COR-L47 (cell line): ENCODE data around the gene MAD1L1.
"Not testable (repeated sequence)": the region's sequence is repeated elsewhere in the genome, so short reads cannot be mapped to it uniquely, and the experiment has no call there.

Experiments used
- DNase-seq: peaks from one replicate; lab custom pipeline; 2025; lab: John Stamatoyannopoulos, UW

The MAD1L1 gene

DNA sequence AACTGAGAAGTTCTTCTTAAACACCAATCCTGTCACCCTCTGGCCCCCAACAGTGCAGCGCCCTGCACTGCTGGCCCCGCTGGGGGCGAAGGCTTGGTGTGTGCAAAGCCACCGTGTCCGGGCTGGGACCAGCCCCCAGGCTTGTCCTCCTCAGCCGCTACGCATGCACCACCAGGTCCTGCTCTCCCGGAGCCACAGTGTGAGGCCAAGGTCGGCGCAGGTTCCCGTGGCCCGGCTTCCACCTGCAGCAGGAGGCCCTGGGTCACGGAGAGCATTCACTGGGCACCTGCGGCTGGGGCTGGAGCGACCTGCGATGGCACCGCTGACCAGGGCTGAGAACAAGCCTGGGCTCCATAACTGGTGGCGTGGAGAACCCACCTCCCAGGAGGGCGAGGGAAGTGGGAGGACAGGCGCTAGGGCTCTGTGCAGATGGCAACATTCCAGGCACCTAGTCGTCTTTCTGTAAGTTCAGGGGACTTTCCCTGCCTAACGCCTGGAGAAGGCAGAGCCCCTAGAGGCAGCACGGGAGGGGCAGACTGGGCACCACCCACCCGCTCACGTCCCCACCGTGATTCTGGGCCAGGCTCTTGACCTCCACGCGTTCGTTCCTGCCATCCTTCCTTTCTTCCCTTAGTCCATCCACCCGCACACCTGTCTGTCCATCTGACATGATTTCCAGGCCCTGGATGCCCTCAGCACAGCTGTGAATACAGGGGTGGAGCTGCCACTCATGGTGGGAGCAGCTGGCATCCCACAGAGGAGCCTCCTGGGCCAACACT, 291.1 kb downstream of the MAD1L1 start:
- no peak for DNase-seq

DNA sequence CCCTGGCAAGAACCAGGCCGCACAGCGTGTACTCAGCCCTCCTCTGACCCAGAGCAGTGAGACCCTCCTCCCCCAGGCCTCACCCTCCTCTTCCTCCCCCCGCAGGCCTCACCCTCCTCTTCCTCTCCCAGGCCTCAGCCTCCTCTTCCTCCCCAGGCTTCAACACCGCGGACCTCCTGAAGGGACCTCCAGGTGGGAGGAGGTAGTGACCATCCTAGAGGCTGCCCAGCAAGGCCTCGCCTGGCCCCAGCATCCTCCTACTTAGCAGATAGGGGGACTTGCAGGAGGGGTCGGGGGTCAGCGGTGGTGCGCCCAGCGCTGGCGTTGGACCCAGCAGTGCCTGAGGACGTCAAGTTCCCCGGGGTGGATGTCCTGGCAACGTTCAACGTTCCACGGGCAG, 291.9 kb downstream of the MAD1L1 start:
- no peak for DNase-seq

GRCh38 chr7:1940402-1940786, 292.4 kb downstream of the MAD1L1 start:
- DNase-seq = no peak

GRCh38 chr7:1939434-1940401, 293.0 kb downstream of the MAD1L1 start:
- DNase-seq = no peak

DNA sequence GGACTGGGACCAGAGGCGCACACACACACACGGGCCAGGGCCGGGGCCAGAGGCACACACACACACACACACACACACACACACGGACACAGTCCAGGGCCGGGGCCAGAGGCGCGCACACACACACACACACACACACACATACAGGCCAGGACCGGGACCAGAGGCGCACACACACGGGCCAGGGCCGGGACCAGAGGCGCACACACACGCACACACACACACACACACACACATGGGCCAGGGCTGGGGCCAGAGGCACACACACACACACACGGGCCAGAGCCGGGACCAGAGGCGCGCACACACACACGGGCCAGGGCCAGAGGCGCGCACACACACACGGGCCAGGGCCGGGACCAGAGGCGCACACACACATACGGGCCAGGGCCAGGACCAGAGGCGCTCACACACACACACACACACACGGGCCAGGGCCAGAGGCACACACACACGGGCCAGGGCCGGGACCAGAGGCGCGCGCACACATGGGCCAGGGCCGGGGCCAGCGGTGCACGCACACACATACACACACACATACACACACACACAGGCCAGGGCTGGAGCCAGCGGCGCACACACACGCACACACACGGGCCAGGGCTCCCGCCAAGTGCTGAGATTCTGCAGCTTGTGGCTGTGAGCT, 293.8 kb downstream of the MAD1L1 start:
- DNase-seq = no peak

- no peak for DNase-seq
Measured at GRCh38 chr7:1937252-1937605, 295.5 kb downstream of the MAD1L1 start.

DNA sequence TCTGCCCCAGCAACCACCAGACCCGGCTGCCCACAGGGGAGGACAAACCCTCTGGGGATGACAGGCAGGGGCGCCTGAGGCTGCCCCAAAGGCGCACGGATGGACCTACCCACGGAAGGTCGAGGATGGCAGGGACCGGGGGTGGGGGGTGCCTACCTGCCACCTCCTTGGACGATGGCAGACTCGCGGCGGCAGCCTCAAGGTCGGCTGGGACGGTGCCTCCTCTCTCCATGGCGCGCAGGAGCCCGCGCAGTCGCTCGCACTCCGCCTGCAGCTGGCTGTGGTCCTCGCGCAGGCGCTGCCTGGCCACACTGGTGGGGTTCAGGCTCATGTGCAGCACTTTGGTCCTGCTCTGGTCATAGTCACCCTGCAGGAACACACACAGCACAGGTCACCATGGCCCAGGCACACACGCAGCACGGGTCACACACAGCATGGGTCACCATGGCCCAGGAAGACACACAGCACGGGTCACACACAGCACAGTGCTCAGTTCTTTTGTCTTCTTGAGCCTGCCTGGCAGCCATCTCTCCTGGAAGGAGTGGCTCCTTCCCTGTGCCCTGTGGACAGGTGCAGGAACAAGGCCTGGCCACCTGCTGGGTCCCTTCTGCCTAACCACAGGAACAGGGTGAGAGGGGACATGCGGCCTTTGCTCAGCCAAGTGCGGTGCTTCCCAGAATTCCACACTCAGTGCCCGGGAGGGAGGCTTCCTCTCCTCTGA, 296.1 kb downstream of the MAD1L1 start:
- peak; percentile 50 for DNase-seq

GRCh38 chr7:1936006-1936310, 296.8 kb downstream of the MAD1L1 start:
- DNase-seq = no peak

- DNase-seq = no peak
Measured at GRCh38 chr7:1935176-1936005, 297.4 kb downstream of the MAD1L1 start.

DNA sequence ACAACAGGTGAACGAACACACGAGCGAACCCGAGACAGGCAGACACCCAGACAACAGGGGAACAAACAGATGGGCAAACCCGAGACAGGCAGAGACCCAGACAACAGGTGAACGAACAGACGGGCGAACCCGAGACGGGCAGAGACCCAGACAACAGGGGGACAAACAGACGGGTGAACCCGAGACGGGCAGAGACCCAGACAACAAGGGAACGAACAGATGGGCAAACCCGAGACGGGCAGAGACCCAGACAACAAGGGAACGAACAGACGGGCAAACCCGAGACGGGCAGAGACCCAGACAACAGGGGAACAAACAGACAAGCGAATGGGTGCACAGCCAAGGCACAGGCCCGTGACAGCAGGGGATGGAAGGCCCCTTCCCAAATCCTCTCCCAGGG, 298.0 kb downstream of the MAD1L1 start:
- DNase-seq = no peak

DNA sequence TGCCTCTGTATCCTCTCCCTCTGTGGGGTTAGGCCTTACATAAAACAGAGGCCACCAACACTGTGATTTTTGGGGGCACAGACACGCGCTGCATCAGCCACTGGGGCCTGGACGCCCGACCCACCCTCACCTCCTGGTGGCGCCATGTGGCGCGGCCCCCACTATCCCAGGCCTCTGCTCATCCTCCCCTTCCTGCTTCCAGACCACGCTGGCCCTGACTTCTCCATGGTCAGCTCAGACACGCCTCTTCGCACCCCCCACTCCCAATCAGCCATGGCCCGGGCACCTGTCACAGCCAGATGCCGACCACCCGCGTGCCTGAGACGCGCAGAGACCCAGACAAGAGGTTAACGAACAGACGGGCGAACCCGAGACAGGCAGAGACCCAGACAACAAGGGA, 298.7 kb downstream of the MAD1L1 start:
- no peak for DNase-seq

- DNase-seq = no peak
Measured at GRCh38 chr7:1933066-1933750, 299.5 kb downstream of the MAD1L1 start.

- DNase-seq = no peak
Measured at GRCh38 chr7:1931951-1932270, 300.8 kb downstream of the MAD1L1 start.

GRCh38 chr7:1931256-1931950, 301.3 kb downstream of the MAD1L1 start:
- DNase-seq = no peak

DNA sequence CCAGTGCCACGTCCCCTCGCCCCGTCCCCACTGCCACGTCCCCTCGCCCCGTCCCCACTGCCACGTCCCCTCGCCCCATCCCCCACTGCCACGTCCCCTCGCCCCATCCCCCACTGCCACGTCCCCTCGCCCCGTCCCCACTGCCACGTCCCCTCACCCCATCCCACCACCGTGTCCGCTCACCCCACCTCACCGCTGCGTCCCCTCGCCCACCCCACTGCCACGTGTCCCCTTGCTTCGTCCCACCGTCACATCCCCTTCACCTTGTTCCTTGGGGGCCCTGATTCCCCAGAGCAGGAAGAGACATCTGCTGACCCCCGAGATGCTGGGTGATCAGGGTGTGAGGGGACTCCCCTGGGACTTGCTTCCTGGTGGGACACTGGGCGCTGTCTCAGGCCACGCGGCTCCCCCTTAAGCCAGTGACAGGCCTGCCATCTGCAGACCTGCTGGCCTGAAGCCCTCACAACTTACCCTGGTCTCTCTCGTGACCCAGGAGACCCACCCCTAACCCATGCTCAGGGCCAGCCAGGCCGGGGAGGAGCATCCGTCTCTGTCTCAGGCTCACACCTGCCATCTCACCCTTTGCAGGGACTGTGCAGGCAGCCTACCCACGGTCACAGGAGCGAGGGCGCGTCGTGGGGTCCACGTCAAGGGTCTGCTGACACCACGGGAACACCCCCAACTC, 302.2 kb downstream of the MAD1L1 start:
- no peak for DNase-seq

DNA sequence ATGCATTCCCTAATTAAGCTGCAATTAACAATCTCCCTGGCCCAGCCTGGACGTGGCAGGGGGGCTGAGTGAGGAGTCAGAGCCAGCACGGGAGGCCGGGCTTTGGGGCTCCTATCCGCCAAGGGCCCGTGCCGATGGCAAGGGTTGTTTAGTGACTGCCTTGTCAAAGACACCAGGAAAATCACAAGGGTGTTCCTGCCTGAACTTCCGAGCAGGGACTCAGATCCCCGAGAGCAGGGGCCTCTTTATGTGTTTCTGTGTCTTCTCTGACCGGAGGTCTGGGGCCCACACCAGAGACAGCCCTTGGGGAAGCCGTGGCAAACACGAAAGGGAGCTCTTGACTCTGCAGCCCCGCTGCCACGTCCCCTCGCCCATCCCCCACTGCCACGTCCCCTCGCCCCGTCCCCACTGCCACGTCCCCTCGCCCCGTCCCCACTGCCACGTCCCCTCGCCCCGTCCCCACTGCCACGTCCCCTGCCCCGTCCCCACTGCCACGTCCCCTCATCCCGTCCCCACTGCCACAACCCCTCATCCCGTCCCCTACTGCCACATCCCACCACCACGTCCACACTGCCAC, 303.3 kb downstream of the MAD1L1 start:
- not testable (repeated sequence) for DNase-seq

- peak; percentile 46 for DNase-seq
Measured at GRCh38 chr7:1928645-1929348, 303.9 kb downstream of the MAD1L1 start.

DNA sequence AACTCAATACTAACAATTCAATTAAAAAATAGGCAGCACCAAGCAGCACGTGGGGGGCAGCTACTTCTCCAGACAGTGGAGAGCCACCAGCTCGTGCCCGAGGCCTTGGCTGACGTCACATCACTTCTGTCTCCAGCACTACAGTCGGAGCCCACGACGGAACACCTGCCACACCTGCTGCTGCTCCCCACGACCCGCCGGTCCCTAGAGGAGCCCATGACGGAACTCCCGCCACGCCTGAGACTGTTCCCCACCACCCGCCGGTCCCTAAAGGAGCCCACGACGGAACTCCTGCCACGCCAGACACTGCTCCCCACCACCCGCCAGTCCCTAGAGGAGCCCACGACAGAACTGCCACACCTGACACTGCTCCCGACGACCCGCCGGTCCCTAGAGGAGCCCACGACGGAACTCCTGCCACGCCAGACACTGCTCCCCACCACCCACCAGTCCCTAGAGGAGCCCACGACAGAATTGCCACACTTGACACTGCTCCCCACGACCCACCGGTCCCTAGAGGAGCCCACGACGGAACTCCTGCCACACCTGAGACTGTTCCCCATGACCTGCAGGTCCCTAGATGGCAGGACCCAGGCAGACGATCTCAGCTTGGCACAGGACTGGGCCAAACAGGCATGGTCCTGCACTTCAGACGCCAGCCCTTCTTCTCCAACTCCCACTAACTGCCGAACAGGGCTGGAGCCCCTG, 304.7 kb downstream of the MAD1L1 start:
- DNase-seq = no peak
